Stimulated activated CD4-positive, alpha-beta T cell treated with anti-CD3 and anti-CD28 coated beads, TNF-alpha, amount 100 ng/mL, for 48 hours (primary cell): ENCODE results near the gene ORM1.
"Not testable (repeated sequence)": the region's sequence is repeated elsewhere in the genome, so short reads cannot be mapped to it uniquely, and the experiment has no call there.

Experiments
- DNase-seq, 3 donors: peaks; one replicate each; pipeline ENCODE4 v3.0.0-alpha.2; 2020; ENCODE audit warnings: low read depth in 3 of 3

ORM1 gene

GRCh38 chr9:114323849-114324248, 951 bp downstream of the ORM1 start:
- DNase-seq = not testable (repeated sequence)

GRCh38 chr9:114324492-114324891, 1.6 kb downstream of the ORM1 start:
- no peak for DNase-seq

GRCh38 chr9:114324965-114325364, 2.1 kb downstream of the ORM1 start:
- not testable (repeated sequence) for DNase-seq

- not testable (repeated sequence) for DNase-seq
Observed at GRCh38 chr9:114325684-114326254, 2.9 kb downstream of the ORM1 start.

- DNase-seq = no peak
Observed at GRCh38 chr9:114327749-114328148, 4.9 kb downstream of the ORM1 start.

GRCh38 chr9:114328357-114328820, 5.5 kb downstream of the ORM1 start:
- DNase-seq = not testable (repeated sequence)

- not testable (repeated sequence) for DNase-seq
Observed at GRCh38 chr9:114328937-114329624, 6.2 kb downstream of the ORM1 start.

GRCh38 chr9:114329625-114330022, 6.7 kb downstream of the ORM1 start, which contains the start of gene ORM2:
Gene ORM2, plus strand, starts transcription at chr9:114329869. Its CDS starts 36 bp downstream, at chr9:114329905.
- DNase-seq = not testable (repeated sequence)

- no peak for DNase-seq
Observed at GRCh38 chr9:114330636-114331035, 7.7 kb downstream of the ORM1 start.

GRCh38 chr9:114331229-114332195, 8.6 kb downstream of the ORM1 start:
- DNase-seq = not testable (repeated sequence)

GRCh38 chr9:114332474-114333040, 9.7 kb downstream of the ORM1 start:
- not testable (repeated sequence) for DNase-seq

GRCh38 chr9:114333718-114334117, 10.8 kb downstream of the ORM1 start:
- not testable (repeated sequence) for DNase-seq

GRCh38 chr9:114334490-114334889, 11.6 kb downstream of the ORM1 start:
- DNase-seq = no peak

GRCh38 chr9:114335745-114336144, 12.8 kb downstream of the ORM1 start:
- DNase-seq = no peak

GRCh38 chr9:114336157-114336556, 13.3 kb downstream of the ORM1 start:
- DNase-seq = no peak

- no peak for DNase-seq
Observed at GRCh38 chr9:114336699-114337395, 13.9 kb downstream of the ORM1 start.

- no peak for DNase-seq
Observed at GRCh38 chr9:114338187-114338586, 15.3 kb downstream of the ORM1 start.

- DNase-seq = peak in 1 of 3 donors; percentile 48
Observed at GRCh38 chr9:114339130-114339908, 16.4 kb downstream of the ORM1 start.

GRCh38 chr9:114341152-114341830, 18.4 kb downstream of the ORM1 start:
- DNase-seq = no peak

GRCh38 chr9:114341991-114342390, 19.1 kb downstream of the ORM1 start:
- DNase-seq = no peak
